CD4-positive, alpha-beta T cell (primary cell): Measurements from ENCODE around the gene TMED7. TPM values are rescaled to one million over a fixed set of nuclear protein-coding genes. Genes with fewer than 3 reads are reported as not detected.

Experiments
- ATAC-seq: fragments of 200-7000 bp; cut with Tn5 transposase; one replicate; pipeline ENCODE4 v1.10.0; 2022; ENCODE audit warnings: mild to moderate bottlenecking; ENCODE audit not compliant: poor library complexity
- CTCF ChIA-PET: fragments of 350-600 bp; sonication (Branson Sonifier 250); formaldehyde crosslinking; loops from one replicate; lab custom pipeline; 2021; ENCODE audit warnings: antibody characterized with exemption, inconsistent platforms; lab: Charles Lee
- POLR2A ChIA-PET: fragments of 350-600 bp; sonication (Branson Sonifier 250); formaldehyde crosslinking; loops from one replicate; lab custom pipeline; 2021; ENCODE audit warnings: antibody characterized with exemption, inconsistent platforms; lab: Charles Lee
- DNase-seq, 14 experiments: peaks; one replicate each; pipeline ENCODE4 v3.0.0-alpha.2; 2013 to 2020; ENCODE audit warnings: mixed read lengths in 2 of 14
- H3K27ac ChIP-seq, 2 donors: one replicate each; pipeline versions ENCODE4 v1.5.1 to v1.7.0; 2013; ENCODE audit warnings: low read length in 2 of 2, low read depth in 1 of 2, mild to moderate bottlenecking in 1 of 2
- H3K27me3 ChIP-seq, 2 experiments: 1 replicate in 1 of 2; 2 replicates in 1 of 2; pipeline versions ENCODE4 v1.6.1 to v1.7.0; 2013; ENCODE audit warnings: low read length in 2 of 2, control low read depth in 1 of 2, mild to moderate bottlenecking in 1 of 2, moderate library complexity in 1 of 2; ENCODE audit not compliant: insufficient read depth in 2 of 2, control insufficient read depth in 1 of 2
- H3K36me3 ChIP-seq: one replicate; pipeline ENCODE4 v1.6.1; 2013; ENCODE audit warnings: low read length, control low read depth; ENCODE audit not compliant: insufficient read depth
- H3K4me1 ChIP-seq: one replicate; pipeline ENCODE4 v1.6.1; 2013; ENCODE audit warnings: low read length, control low read depth; ENCODE audit not compliant: insufficient read depth
- H3K4me3 ChIP-seq: one replicate; pipeline ENCODE4 v1.5.1; 2013; ENCODE audit warnings: mild to moderate bottlenecking, low read length, moderate library complexity
- H3K9me3 ChIP-seq, 2 experiments: 1 replicate in 1 of 2; 2 replicates in 1 of 2; pipeline versions ENCODE4 v1.6.1 to v1.7.0; 2013; ENCODE audit warnings: low read length in 2 of 2, mild to moderate bottlenecking in 2 of 2, control low read depth in 1 of 2, moderate library complexity in 1 of 2; ENCODE audit not compliant: control insufficient read depth in 1 of 2, insufficient read depth in 1 of 2
- H3K27ac Mint-ChIP-seq: one replicate; pipeline ENCODE4 v1.8.0; 2020; ENCODE audit warnings: mixed read lengths
- H3K27me3 Mint-ChIP-seq: one replicate; pipeline ENCODE4 v1.8.0; 2021; ENCODE audit warnings: mixed read lengths
- H3K36me3 Mint-ChIP-seq: one replicate; pipeline ENCODE4 v1.8.0; 2021; ENCODE audit warnings: low read depth, mixed read lengths
- H3K4me1 Mint-ChIP-seq: one replicate; pipeline ENCODE4 v1.8.0; 2021; ENCODE audit warnings: low read depth, mixed read lengths
- H3K4me3 Mint-ChIP-seq: one replicate; pipeline ENCODE4 v1.8.0; 2020; ENCODE audit warnings: mild to moderate bottlenecking, mixed read lengths
- H3K9me3 Mint-ChIP-seq: one replicate; pipeline ENCODE4 v1.8.0; 2020; ENCODE audit warnings: mixed read lengths
- CTCF ChIP-seq: fragments of 200-600 bp; IDR thresholded peaks from one replicate; pipeline ENCODE4 v1.8.0; 2022; ENCODE audit warnings: antibody characterized with exemption, mild to moderate bottlenecking
- intact Hi-C, 2 experiments: fragments of 100-400 bp; cut with DNase I in 1 of 2; cut with micrococcal nuclease in 1 of 2; formaldehyde crosslinking; loops; one replicate each; pipeline versions ENCODE4 v1.15.1 to v1.9.0; 2023 to 2025; cut with DNase I, micrococcal nuclease
- total RNA-seq, 174 experiments: library from RNA in 2 of 174; stranded (reverse) in 2 of 174; gene quantifications; one replicate each; pipeline ENCODE4 v1.2.3 and lab custom pipeline; 2021 to 2026

Gene TMED7
- total RNA-seq, 2 experiments from 2014 or later, result 50.4 to 56.7 TPM

- Histone ChIP-seq H3K27me3 (no peaks in the 10 kb centered on the region), H3K27ac (no peak overlapping the region), H3K4me3 (no peak overlapping the region), H3K4me1 (no peaks in the 10 kb centered on the region), H3K9me3 (no peaks in the 10 kb centered on the region), H3K36me3 (peaks cover 66% of the 10 kb centered on the region)
- intact Hi-C loops, result no loop called here
- ATAC-seq (no peak), DNase-seq (no peak)
- Mint-ChIP-seq H3K27ac (no peak overlapping the region), H3K27me3 (no peaks in the 10 kb centered on the region), H3K4me3 (no peak overlapping the region), H3K36me3 (peaks cover 81% of the 10 kb centered on the region), H3K9me3 (no peaks in the 10 kb centered on the region), H3K4me1 (peaks cover 25% of the 10 kb centered on the region)
- TF ChIP-seq CTCF, result no peak
- POLR2A ChIA-PET, result interaction anchor here (0.9 to 1.6 kb wide), 2 partner anchors 9 kb away, joined by 3 to 8 read pairs; partner anchors contain the start of gene TMED7
- CTCF ChIA-PET, result interaction anchor here (0.7 to 1.6 kb wide), 4 partner anchors 9 to 42 kb away, joined by 3 to 5 read pairs (median 4); partner anchors contain the start of gene TICAM2
These were observed 9.4 kb downstream of the TMED7 start for GRCh38 chr5:115616472-115616871.

GRCh38 chr5:115611873-115612272, 14.0 kb downstream of the TMED7 start:
- Histone ChIP-seq H3K36me3 (peaks cover 45% of the 10 kb centered on the region), H3K27ac (no peak overlapping the region), H3K27me3 (no peaks in the 10 kb centered on the region), H3K9me3 (no peaks in the 10 kb centered on the region), H3K4me1 (no peaks in the 10 kb centered on the region), H3K4me3 (no peak overlapping the region)
- Mint-ChIP-seq H3K27ac (peak overlapping the region; percentile 28), H3K36me3 (peaks cover 56% of the 10 kb centered on the region), H3K4me1 (peaks cover 23% of the 10 kb centered on the region), H3K27me3 (no peaks in the 10 kb centered on the region), H3K4me3 (no peak overlapping the region), H3K9me3 (no peaks in the 10 kb centered on the region)
- DNase-seq (no peak), ATAC-seq (no peak)
- intact Hi-C loops, result no loop called here
- TF ChIP-seq CTCF, result no peak
- ChIA-PET CTCF (interaction anchor here (0.6 kb wide), 1 partner anchor 230 kb away, joined by 3 read pairs; the partner anchor contains the start of genes AP3S1 and ATG12), POLR2A (interaction anchor here (0.7 kb wide), 1 partner anchor 11 kb away, joined by 3 read pairs; no protein-coding TSS in a partner anchor)

- intact Hi-C loops, result no loop called here
- H3K4me3 ChIP-seq, result no peak overlapping the region
- no peaks in the 10 kb centered on the region for H3K9me3 Mint-ChIP-seq
- H3K4me3 Mint-ChIP-seq, result no peak overlapping the region
- no peak overlapping the region for H3K27ac ChIP-seq
- no peaks in the 10 kb centered on the region for H3K9me3 ChIP-seq
- CTCF ChIA-PET, result no interaction called here
- ATAC-seq (no peak), DNase-seq (no peak)
- no peaks in the 10 kb centered on the region for H3K27me3 ChIP-seq
- H3K27ac Mint-ChIP-seq, result no peak overlapping the region
- no peak for TF ChIP-seq CTCF
- peaks cover 24% of the 10 kb centered on the region for H3K36me3 Mint-ChIP-seq
- POLR2A ChIA-PET, result interaction anchor here (1.0 kb wide), 1 partner anchor 17 kb away, joined by 4 read pairs; no protein-coding TSS in a partner anchor
- H3K27me3 Mint-ChIP-seq, result no peaks in the 10 kb centered on the region
- no peaks in the 10 kb centered on the region for H3K4me1 ChIP-seq
- peaks cover 12% of the 10 kb centered on the region for H3K36me3 ChIP-seq
- H3K4me1 Mint-ChIP-seq, result peaks cover 29% of the 10 kb centered on the region
These were observed 17.9 kb downstream of the TMED7 start for GRCh38 chr5:115607935-115608334.
